Ovary (tissue), 3 donors: ENCODE measurements around the gene CLASP1.

ENCODE experiments used
- CTCF ChIP-seq, 3 donors: fragments of 450-650 bp in 2 of 3; fragments of 200-600 bp in 1 of 3; IDR thresholded peaks; one replicate each; pipeline versions ENCODE4 v1.5.1 to v1.8.0; 2016 to 2022; ENCODE audit warnings: antibody characterized with exemption in 3 of 3, mild to moderate bottlenecking in 1 of 3
- POLR2A ChIP-seq: fragments of 450-650 bp; IDR thresholded peaks from one replicate; pipeline ENCODE4 v1.6.1; 2017; ENCODE audit warnings: antibody characterized with exemption, mild to moderate bottlenecking, moderate library complexity
- donor health status: DM: no; HTN: no; CAD: no.

- no peak for TF ChIP-seq POLR2A
- no peak for TF ChIP-seq CTCF (IDR thresholded peaks at IDR 0.05)
These were observed 304.2 kb downstream of the CLASP1 start for GRCh38 chr2:121345101-121345500.
